HL-60/S4 treated with retinoic acid at 250 ng/mL for 4 days and 3 days (cell line): ENCODE results near the gene HELZ.
"Not testable (repeated sequence)": the region's sequence is repeated elsewhere in the genome, so short reads cannot be mapped to it uniquely, and the experiment has no call there.

Experiments
- in situ Hi-C: fragments of 300-500 bp; cut with MboI; formaldehyde crosslinking; loops from 2 replicates; pipeline ENCODE4 v1.7.0; 2022; ENCODE audit warnings: low sequenced_read_pairs

Gene HELZ

DNA sequence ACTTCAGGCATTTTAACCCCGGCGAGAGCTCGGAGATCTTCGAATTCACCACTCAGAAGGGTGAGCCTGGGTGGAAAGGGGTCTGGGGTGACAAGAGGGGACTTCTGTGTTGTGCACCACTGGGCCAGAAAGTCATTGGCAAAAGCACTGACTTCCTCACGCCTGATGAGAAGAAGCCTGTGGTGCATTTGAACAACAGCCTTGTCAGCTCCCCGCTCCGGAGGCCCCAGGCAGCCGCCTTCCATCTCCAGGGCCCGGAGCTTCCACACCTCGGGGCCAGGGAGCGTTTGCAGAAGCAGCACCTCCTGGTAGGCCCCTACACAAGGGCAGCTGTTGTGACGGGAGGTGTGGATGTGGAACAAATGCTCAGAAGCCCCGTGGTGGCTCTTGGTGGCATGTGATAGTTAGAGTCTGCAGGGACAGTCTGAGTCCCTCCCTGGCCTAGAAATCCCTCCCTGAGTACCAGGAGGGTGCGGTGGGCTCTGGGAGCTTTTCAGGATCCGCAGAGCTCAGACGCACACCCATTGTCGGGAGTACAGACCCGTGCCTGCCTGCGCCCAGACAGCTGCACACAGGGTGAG, 190.9 kb downstream of the HELZ start:
- in situ Hi-C loops, result no loop called here

DNA sequence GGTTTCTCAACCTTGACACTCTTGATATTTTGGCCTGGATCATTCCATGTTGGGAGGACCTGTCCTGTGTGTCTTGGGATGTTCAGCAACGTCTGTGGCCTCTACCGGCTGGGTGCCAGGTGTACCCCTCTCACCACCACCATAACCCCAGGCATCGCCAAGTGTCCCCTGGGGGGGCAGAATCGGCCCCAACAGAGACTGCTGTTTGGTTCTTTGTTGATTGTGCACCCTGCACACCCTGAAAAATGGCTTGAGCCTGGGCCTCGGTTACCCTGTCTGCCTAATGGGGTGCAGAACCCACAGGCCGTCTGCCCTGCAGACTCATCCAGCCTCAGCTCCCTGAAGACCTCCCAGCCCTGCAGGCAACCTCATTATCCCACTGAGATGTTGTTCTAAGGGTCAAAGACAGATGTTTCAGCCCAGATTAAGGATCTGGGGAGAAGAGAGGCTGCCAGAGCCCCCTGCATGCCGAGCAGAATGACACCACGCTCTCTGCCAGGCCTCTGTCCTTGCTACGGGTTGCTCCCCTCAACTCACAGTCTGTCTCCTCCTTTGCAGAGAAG, 191.5 kb downstream of the HELZ start:
- in situ Hi-C loops, result no loop called here

DNA sequence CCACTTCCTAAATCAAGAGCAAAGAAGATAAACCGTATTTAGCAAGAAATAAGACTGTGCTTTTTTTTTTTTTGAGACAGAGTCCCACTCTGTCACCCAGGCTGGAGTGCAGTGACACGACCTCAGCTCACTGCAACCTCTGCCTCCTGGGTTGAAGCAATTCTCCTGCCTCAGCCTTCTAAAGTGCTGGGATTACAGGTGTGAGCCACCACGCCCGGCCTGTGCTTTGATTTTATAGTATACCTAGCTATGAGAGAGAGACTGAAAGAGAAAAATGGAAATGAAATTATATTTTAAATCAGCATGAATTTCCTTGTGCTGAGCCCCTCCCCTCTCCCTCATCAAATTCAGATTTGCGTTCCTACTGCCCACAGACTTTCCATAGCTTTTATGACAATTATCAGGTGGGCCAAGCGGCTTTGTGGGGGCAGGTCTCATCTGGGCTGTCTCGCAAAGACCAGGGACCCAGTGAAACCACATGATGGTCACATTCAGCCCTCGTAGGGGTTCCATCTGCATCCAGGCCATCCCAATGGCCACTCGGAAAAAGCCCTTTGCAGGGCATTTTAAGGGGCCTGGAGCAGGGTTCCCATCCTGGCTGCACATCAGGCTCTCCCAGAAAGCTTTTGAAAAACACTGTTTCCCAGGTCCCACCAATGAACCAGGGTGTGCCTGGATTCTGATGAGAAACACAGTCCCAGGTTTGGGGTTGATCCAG, 192.1 kb downstream of the HELZ start:
- in situ Hi-C loops, result no loop called here

DNA sequence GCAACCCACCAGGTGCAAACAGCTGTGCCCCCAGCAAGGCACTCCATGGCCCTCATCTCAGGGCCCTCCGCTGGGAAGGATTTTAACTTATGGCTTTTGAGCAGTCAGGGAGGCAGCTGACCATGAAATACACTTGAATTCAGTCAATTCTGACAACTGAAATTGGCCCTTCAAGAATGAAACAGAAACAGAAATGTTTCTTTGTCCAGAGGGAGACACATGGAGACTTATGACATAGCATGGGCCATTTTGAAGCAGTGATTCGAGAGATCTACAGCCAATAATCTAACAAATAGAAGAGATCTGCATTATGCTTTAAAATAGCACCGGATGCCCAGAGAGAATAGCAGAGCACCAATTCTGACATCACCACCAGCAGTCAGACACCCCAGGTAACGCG, 193.2 kb downstream of the HELZ start:
- in situ Hi-C loops, result no loop called here

DNA sequence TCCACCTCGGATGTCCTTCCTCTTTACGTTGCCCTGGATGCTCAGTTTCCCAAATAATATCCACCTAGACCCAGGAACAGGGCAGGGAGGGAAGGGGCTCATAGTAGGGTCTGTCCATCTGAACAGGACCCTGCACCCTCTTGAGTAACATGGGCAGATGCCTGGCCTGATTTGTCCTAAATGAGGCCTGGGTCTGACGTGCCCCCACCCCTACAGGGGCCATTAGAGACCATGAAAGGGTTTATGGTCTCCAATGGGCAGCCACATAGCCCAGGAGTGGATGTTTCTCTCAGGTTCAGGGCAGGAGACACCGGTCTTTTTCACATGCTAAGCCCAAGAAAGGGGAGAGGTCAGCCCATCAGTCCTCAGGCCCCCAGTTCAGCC, 193.8 kb downstream of the HELZ start:
- in situ Hi-C loops, result no loop called here

DNA sequence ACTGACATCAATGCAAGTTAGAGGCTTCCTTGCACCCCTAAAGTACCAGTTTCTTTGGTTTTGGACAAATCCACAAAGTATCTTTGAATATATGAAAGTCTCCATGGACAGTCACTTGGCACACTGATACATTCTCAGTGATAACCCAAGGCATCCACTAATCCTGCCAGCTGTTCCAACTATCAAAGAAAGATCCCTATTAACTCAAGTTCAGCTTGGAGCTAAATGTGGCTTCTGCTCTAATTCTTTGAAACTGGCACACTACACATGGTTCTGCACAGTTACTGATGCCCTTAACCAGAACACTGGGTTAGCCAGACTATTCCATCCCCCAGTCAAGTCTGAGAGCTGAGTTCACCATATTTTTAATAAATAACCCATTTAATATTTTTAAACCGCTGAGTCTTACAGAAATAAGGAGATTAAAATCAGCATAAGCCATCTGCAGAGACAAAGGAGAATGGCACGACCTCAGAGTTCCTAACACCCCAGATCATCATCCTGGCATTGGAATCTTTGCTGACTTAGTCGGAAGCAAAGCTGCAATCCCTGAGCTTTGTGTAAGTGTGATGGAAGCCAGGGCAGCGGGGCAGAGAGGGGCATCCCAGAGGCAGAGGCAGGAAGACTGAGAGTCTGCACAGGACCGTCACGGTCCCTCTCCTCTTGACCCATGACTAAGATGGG, 194.4 kb downstream of the HELZ start:
- in situ Hi-C loops, result no loop called here

DNA sequence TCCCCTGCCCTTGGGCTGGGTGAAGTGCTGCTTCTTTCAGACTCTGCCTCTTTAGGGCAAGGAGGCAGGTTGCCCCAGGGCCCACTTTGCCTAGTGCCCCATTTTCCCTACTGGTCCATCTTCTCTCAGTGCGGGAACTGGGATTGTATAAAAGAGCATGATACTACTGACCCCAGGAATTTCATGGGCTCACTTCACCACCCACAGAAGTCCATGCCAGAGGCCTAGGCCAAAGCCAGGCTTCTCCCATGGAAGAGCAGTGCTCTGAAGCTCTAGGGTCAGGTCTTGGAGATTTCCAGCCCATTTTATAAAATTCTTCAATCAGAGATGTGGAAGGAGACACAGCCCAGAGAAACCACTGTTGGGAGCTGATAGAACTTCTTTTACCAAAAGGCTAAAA, 194.9 kb downstream of the HELZ start:
- in situ Hi-C loops, result no loop called here

DNA sequence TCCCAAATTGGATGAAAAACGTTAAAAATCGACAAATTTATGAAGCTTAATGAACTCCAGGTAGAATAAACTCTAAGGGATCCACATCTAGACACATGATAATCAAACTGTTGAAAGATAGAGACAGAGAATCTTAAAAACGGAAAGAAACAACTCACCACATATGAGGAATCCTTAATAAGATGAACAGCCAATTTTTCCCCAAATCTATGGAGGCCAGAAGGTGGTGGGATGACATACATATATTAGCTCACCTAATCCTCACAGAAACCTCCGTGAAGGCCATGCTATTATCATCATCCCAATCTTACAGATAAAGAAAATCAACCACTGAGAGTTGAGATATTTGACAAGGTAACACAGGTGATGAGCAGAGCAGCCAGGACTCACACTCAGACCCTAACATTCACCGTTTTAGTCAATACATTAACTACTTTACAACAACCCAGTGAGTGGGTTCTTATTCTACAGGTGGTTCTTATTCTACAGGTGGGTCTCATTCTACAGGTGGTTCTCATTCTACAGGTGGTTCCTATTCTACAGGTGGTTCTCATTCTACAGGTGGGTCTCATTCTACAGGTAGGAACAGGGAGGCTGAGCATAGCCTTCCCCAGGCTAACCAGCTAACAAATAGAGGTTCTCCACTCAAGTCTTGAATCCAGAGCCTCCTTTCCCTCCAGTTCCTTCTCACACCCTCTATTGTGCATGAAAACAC, 195.8 kb downstream of the HELZ start:
- in situ Hi-C loops, result no loop called here

DNA sequence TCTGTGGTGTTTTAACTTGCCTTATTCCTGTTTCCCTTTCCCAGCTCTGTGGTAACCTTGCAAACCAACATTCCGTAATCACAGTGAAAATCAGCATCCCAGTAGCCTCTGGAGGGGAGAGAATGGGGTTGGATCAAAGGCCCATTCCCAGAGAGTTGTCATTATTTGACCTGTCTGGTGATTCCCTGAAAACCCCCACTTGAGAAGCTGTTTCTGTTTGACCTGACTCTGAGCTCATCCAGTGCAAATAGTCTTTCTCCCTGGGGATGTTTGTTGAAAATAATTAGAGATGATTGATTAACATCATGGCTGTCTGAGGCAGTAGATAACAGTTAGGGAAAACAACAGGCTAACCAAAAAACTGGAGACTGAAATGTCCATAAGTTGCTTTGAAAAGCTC, 197.6 kb downstream of the HELZ start:
- in situ Hi-C loops, result no loop called here

DNA sequence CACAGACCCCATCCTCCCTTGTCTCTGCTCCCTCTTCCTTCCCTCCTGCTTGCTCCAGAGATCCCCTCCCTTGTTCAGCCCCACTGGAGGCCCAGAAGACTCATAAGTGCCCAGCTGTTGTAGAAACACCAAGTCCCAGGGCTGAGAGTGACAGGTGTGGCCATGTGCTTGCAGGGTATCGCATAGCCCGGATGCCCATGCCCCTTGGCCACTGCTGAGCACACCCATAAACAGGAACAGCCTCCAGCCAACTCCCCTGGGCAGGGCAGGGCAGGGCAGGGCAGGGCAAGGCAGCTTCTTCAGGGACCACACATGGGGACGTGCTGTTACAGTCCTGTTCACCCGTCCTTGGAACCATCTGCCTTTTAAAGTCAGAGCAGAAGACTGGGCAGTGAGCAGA, 198.6 kb downstream of the HELZ start:
- in situ Hi-C loops, result no loop called here

DNA sequence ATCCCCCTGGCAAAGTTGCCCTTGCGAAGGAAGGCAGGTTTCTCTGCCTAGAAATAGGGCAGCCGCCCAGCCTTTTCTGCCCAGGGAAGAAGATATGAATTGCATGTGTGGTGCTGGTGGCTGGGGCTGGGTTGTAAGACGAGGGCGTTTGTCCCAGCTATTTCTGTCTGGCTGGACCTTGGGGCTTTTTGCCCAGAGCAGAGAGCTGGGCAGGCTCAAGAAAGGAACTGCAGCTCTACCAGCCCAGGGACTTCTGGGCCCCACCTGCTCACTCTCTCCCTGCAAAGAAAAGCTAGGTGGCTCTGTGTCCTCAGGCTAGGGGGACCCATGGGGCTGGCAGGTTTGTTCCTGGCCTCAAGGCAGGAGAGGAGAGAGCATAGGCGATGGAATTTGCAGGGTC, 200.1 kb downstream of the HELZ start:
- in situ Hi-C loops, result no loop called here

DNA sequence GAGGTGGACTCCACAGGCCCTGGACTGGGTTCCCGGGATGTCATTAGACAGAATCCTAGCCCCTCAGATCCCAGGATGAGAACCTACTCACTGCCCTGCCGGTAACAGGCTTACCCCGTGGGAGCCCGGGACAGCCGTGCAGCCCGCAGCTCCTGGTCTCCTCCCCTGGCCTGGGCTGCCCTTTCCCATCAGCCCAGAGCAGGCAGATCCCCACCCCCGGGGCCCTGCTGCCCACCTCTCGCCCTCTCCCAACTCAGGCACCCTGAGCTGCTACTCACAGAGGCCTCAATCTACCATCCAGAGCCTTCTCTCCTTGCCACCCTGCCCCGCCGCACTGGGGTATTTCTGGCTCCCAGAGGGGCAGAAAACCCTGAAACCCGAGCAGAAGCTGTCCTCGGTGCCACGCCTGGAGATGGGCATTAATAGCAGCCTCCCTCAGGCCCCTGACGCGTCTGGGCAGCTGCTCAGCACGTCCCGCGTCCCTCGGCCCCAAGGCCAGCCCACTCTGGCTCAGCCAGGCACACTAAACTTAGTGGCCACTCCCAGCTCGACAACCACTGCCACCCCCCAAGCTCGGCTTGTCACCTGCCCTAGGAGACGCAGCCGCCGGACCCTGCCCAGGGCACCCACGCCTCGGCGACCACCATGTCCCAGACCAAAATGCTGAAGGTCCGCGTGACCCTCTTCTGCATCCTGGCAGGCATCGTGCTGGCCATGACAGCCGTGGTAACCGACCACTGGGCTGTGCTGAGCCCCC, 200.8 kb downstream of the HELZ start, which contains the start of gene CACNG1:
TSS of gene CACNG1 (plus strand) at position 539 of the 757 bp plus-strand sequence. CDS start at position 646, 107 bp downstream.
- in situ Hi-C loops, result no loop called here

DNA sequence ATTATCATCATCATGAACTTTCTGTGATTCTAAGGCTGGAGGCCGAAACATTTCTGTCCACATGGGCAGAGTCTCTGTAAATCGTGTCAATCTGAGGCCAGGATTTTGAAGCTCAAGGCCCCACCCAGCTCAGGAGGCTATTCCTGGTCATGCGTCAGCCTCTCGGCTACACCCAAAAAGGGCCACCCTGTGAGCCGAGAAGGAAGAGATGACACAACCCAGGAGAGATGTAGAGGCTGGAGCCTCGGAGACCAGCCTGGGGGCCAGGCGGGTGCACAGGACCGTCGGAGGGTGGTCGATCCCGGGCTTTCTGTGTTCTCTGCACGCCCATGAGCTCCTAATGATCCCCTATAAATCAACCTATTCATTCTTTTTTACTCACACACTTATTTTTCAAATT, 201.7 kb downstream of the HELZ start:
- in situ Hi-C loops, result no loop called here

DNA sequence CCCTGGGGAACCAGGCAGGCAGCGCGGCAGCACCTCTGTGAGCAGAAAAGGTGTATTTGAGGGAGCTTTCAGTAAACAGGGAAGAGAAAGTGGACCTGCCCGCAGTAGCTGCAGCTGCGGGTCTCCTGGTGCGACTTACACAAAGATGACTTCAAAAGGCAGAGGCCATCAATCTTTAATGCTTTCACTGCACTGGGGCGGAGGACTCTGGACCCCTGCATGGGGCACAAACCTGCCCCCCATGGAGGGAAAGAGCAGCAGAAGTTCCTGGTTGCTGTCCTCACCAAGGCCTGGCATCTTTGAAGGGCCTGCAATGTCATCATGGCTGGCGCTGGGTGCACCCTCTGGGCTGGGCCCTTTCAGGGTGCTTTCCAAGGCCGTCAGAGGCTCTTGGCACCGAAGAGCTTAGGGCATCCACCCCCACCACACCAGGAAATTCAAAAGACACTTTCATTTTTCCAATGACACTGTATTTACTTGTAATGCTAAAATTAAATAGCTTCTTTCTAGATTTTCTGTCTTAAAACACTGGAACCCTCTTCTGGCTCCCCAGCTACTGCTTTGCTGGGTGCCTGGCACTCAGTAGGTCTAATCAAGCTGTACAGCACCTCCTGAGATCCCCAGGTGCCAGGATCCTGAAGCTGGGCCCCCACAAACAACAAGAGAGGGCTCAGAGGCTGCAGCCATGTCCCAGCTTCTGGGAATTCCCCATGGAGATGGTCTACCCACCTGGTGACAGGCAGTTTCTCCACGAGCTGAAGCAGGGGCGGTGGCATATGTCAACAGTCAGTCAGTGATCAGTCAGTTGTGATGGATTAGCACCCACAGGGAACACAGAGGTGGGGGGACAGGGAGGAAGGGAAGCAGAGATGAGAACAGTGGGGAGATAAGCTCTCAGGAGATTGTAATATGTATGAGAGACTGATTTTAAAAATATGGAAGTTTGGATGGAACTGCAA, 202.8 kb downstream of the HELZ start:
- in situ Hi-C loops, result no loop called here

DNA sequence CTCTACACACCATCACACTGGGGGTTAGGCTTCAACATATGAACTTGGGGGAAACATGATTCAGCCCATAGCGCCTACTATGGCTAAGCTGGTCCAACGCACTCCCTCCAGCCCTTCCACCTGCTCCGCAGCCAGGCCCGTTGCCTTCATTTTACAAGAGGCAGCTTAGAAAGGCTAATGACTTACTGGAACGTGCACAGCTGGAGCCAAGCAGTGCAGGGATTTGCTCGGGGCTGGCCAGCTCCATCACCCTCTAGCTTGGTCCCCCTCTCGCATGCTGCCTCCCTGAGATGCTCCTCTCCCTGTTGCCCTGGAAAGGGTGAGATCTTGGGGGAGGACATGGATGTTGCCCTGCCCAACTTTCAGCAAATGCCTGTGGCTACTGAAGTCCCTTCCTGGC, 203.5 kb downstream of the HELZ start:
- in situ Hi-C loops, result no loop called here

DNA sequence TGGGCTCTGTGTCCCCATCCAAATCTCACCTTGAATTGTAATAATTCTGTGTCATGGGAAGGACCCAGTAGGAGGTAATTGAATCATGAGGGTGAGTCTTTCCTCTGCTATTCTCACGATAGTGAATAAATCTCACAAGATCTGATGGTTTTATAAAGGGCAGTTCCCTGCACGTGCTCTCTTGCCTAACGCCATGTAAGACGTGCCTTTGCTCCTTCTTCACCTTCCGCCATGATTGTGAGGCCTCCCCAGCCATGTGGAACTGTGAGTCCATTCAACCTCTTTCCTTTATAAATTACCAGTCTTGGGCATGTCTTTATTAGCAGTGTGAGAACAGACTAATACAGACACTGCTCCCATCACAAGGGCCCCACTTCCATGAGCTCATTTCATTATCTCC, 203.9 kb downstream of the HELZ start:
- in situ Hi-C loops, result not testable (repeated sequence)

DNA sequence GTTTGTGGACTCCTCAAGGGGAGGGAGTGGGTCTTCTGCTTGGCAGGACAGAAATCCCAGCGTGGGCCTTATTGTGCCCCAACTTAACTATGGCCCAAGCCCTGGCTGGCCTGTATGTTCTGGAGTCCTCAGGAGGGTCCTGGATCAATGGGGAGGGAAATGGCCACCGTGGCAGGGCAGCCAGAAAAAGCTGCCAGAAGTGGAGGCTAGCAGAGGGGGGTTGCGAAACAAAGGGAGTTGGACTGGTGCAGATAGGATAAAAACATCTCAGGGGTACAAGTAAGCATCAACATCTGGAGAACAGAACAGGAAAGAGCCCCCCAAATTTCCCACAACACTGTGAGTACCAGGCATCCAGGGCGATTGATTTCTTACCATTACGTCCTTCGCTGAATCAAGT, 204.3 kb downstream of the HELZ start:
- in situ Hi-C loops, result no loop called here

DNA sequence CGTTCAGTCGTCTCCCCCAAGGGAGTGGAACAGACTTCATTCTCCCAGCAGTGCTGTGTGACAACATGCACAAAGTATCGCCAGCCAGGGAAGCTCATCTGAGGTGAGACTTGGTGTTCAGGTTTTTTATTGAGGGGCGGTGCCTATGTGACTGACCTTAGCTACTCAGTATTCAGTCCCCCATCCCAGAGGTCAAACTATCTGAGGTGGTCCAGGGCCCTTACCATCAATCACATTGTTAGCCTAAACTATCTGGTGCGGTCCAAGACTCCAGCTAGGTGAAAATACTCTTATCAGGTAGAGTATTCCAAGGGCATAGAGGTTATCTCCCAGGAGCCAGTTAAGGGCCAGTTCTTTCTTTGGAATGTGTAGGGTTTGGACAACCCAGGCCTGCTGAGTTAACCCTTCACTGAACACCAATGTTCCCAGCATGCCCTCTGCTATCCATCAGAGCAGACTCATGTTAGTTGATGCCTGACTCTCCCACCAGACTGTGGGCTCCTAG, 206.1 kb downstream of the HELZ start:
- in situ Hi-C loops, result no loop called here
